ENCODE measurements around the gene MEP1B.

MEP1B gene

DNA sequence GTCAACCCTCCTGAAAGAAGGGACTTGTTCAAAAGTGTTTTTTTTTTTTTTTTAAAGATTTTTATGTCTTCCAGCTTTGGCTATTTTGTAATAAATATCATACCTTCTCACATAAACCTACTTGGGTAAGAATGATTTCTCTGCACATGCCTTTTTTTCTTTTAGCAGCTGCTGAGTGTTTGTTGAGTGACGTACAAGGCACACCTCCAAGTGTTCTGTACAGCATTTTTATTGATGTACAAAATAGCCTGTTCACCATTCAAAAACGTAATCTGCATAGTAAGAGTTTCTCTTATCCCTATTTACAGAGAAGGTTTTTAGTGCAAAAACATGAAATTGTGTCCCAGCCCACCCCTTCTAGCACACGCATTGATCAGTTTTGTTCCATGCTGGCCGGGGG, 77.6 kb downstream of the MEP1B start:
- DNase-seq (ENCODE audit: extremely low read depth, low read depth), result no peak
- TF ChIP-seq CTCF (IDR thresholded peaks at IDR 0.05; ENCODE audit: low read depth, low read length), result no peak

Measured in AG09319 (cell line).